ENCODE results near the gene KCNJ15.

The KCNJ15 gene

GRCh38 chr21:38282921-38283320 lies 26.1 kb downstream of the KCNJ15 start:
- Mint-ChIP-seq H3K27me3 (peaks cover 24% of the 10 kb centered on the region), H3K4me1 (no peaks in the 10 kb centered on the region), H3K9me3 (peaks cover 12% of the 10 kb centered on the region), H3K27ac (ENCODE audit: low read depth) (no peak overlapping the region), H3K4me3 (no peak overlapping the region), H3K36me3 (ENCODE audit: insufficient read depth) (peaks cover 1% of the 10 kb centered on the region)
- no peak for ATAC-seq (replicated peaks; ENCODE audit: extremely low read depth, poor library complexity, severe bottlenecking)
- no peak for DNase-seq (ENCODE audit: low spot score in 2 of 2)

GRCh38 chr21:38284216-38284615 lies 27.4 kb downstream of the KCNJ15 start:
- Mint-ChIP-seq H3K9me3 (peaks cover 5% of the 10 kb centered on the region), H3K4me1 (no peaks in the 10 kb centered on the region), H3K4me3 (no peak overlapping the region), H3K27me3 (peaks cover 17% of the 10 kb centered on the region), H3K36me3 (ENCODE audit: insufficient read depth) (peaks cover 1% of the 10 kb centered on the region), H3K27ac (ENCODE audit: low read depth) (no peak overlapping the region)
- DNase-seq (ENCODE audit: low spot score in 2 of 2) = no peak
- ATAC-seq (replicated peaks; ENCODE audit: extremely low read depth, poor library complexity, severe bottlenecking) = no peak

GRCh38 chr21:38286739-38287471 lies 30.1 kb downstream of the KCNJ15 start:
- Mint-ChIP-seq H3K27ac (ENCODE audit: low read depth) (no peak overlapping the region), H3K27me3 (peaks cover 30% of the 10 kb centered on the region), H3K4me1 (no peaks in the 10 kb centered on the region), H3K36me3 (ENCODE audit: insufficient read depth) (peaks cover 2% of the 10 kb centered on the region), H3K9me3 (peaks cover 5% of the 10 kb centered on the region), H3K4me3 (no peak overlapping the region)
- DNase-seq (ENCODE audit: low spot score in 2 of 2) (no peak), ATAC-seq (replicated peaks; ENCODE audit: extremely low read depth, poor library complexity, severe bottlenecking) (no peak)

- Mint-ChIP-seq H3K36me3 (ENCODE audit: insufficient read depth) (peaks cover 2% of the 10 kb centered on the region), H3K9me3 (peaks cover 5% of the 10 kb centered on the region), H3K27ac (ENCODE audit: low read depth) (no peak overlapping the region), H3K4me3 (no peak overlapping the region), H3K4me1 (no peaks in the 10 kb centered on the region), H3K27me3 (peaks cover 30% of the 10 kb centered on the region)
- ATAC-seq (replicated peaks; ENCODE audit: extremely low read depth, poor library complexity, severe bottlenecking) = no peak
- no peak for DNase-seq (ENCODE audit: low spot score in 2 of 2)
These were observed 30.7 kb downstream of the KCNJ15 start for GRCh38 chr21:38287476-38287875.

GRCh38 chr21:38289705-38290485 lies 33.1 kb downstream of the KCNJ15 start:
- H3K27ac Mint-ChIP-seq (ENCODE audit: low read depth) = no peak overlapping the region
- peaks cover 20% of the 10 kb centered on the region for H3K27me3 Mint-ChIP-seq
- H3K4me3 Mint-ChIP-seq = no peak overlapping the region
- H3K36me3 Mint-ChIP-seq (ENCODE audit: insufficient read depth) = peaks cover 1% of the 10 kb centered on the region
- DNase-seq (ENCODE audit: low spot score in 2 of 2) (no peak), ATAC-seq (replicated peaks; ENCODE audit: extremely low read depth, poor library complexity, severe bottlenecking) (no peak)
- H3K4me1 Mint-ChIP-seq = no peaks in the 10 kb centered on the region
- H3K9me3 Mint-ChIP-seq = peaks cover under 1% of the 10 kb centered on the region

- no peak for ATAC-seq (replicated peaks; ENCODE audit: extremely low read depth, poor library complexity, severe bottlenecking)
- H3K36me3 Mint-ChIP-seq (ENCODE audit: insufficient read depth) = peaks cover 1% of the 10 kb centered on the region
- no peak for DNase-seq (ENCODE audit: low spot score in 2 of 2)
- H3K27me3 Mint-ChIP-seq = peaks cover 13% of the 10 kb centered on the region
- no peaks in the 10 kb centered on the region for H3K9me3 Mint-ChIP-seq
- H3K4me3 Mint-ChIP-seq = no peak overlapping the region
- H3K27ac Mint-ChIP-seq (ENCODE audit: low read depth) = no peak overlapping the region
- no peaks in the 10 kb centered on the region for H3K4me1 Mint-ChIP-seq
These were observed 34.0 kb downstream of the KCNJ15 start for GRCh38 chr21:38290809-38291208.

GRCh38 chr21:38291874-38292273 lies 35.1 kb downstream of the KCNJ15 start:
- ATAC-seq (replicated peaks; ENCODE audit: extremely low read depth, poor library complexity, severe bottlenecking) = no peak

GRCh38 chr21:38293113-38293512 lies 36.3 kb downstream of the KCNJ15 start:
- no peak for ATAC-seq (replicated peaks; ENCODE audit: extremely low read depth, poor library complexity, severe bottlenecking)

More at GRCh38 chr21:38291874-38292273, 35.1 kb downstream of the KCNJ15 start:
- Mint-ChIP-seq H3K9me3 (no peaks in the 10 kb centered on the region), H3K27me3 (peaks cover 18% of the 10 kb centered on the region), H3K27ac (ENCODE audit: low read depth) (no peak overlapping the region), H3K4me1 (no peaks in the 10 kb centered on the region), H3K36me3 (ENCODE audit: insufficient read depth) (peaks cover 1% of the 10 kb centered on the region), H3K4me3 (no peak overlapping the region)
- no peak for DNase-seq (ENCODE audit: low spot score in 2 of 2)

GRCh38 chr21:38293765-38294164 lies 37.0 kb downstream of the KCNJ15 start:
- Mint-ChIP-seq H3K4me1 (no peaks in the 10 kb centered on the region), H3K4me3 (no peak overlapping the region), H3K36me3 (ENCODE audit: insufficient read depth) (peaks cover 1% of the 10 kb centered on the region), H3K27ac (ENCODE audit: low read depth) (no peak overlapping the region), H3K9me3 (no peaks in the 10 kb centered on the region), H3K27me3 (peaks cover 22% of the 10 kb centered on the region)
- no peak for DNase-seq (ENCODE audit: low spot score in 2 of 2)
- ATAC-seq (replicated peaks; ENCODE audit: extremely low read depth, poor library complexity, severe bottlenecking) = no peak

More at GRCh38 chr21:38293113-38293512, 36.3 kb downstream of the KCNJ15 start:
- H3K9me3 Mint-ChIP-seq = no peaks in the 10 kb centered on the region
- DNase-seq (ENCODE audit: low spot score in 2 of 2) = no peak
- no peak overlapping the region for H3K27ac Mint-ChIP-seq (ENCODE audit: low read depth)
- peaks cover 19% of the 10 kb centered on the region for H3K27me3 Mint-ChIP-seq
- H3K4me3 Mint-ChIP-seq = no peak overlapping the region
- no peaks in the 10 kb centered on the region for H3K4me1 Mint-ChIP-seq
- peaks cover 1% of the 10 kb centered on the region for H3K36me3 Mint-ChIP-seq (ENCODE audit: insufficient read depth)

- no peak overlapping the region for H3K4me3 Mint-ChIP-seq
- ATAC-seq (replicated peaks; ENCODE audit: extremely low read depth, poor library complexity, severe bottlenecking) = no peak
- H3K27ac Mint-ChIP-seq (ENCODE audit: low read depth) = no peak overlapping the region
- H3K9me3 Mint-ChIP-seq = no peaks in the 10 kb centered on the region
- peaks cover 31% of the 10 kb centered on the region for H3K27me3 Mint-ChIP-seq
- DNase-seq (ENCODE audit: low spot score in 2 of 2) = no peak
- H3K36me3 Mint-ChIP-seq (ENCODE audit: insufficient read depth) = no peaks in the 10 kb centered on the region
- H3K4me1 Mint-ChIP-seq = no peaks in the 10 kb centered on the region
These were observed 37.8 kb downstream of the KCNJ15 start for GRCh38 chr21:38294609-38295008.

GRCh38 chr21:38295997-38296764 lies 39.4 kb downstream of the KCNJ15 start:
- H3K9me3 Mint-ChIP-seq = no peaks in the 10 kb centered on the region
- H3K4me1 Mint-ChIP-seq = no peaks in the 10 kb centered on the region
- peaks cover 2% of the 10 kb centered on the region for H3K36me3 Mint-ChIP-seq (ENCODE audit: insufficient read depth)
- no peak for DNase-seq (ENCODE audit: low spot score in 2 of 2)
- H3K4me3 Mint-ChIP-seq = no peak overlapping the region
- no peak for ATAC-seq (replicated peaks; ENCODE audit: extremely low read depth, poor library complexity, severe bottlenecking)
- H3K27ac Mint-ChIP-seq (ENCODE audit: low read depth) = no peak overlapping the region
- peaks cover 31% of the 10 kb centered on the region for H3K27me3 Mint-ChIP-seq

- DNase-seq (ENCODE audit: low spot score in 2 of 2) (no peak), ATAC-seq (replicated peaks; ENCODE audit: extremely low read depth, poor library complexity, severe bottlenecking) (no peak)
- H3K4me1 Mint-ChIP-seq = no peaks in the 10 kb centered on the region
- no peak overlapping the region for H3K4me3 Mint-ChIP-seq
- no peaks in the 10 kb centered on the region for H3K9me3 Mint-ChIP-seq
- peaks cover 24% of the 10 kb centered on the region for H3K27me3 Mint-ChIP-seq
- peaks cover 2% of the 10 kb centered on the region for H3K36me3 Mint-ChIP-seq (ENCODE audit: insufficient read depth)
- H3K27ac Mint-ChIP-seq (ENCODE audit: low read depth) = no peak overlapping the region
These were observed 40.4 kb downstream of the KCNJ15 start for GRCh38 chr21:38297194-38297631.
